Endothelial cell of umbilical vein (primary cell): Measurements from ENCODE around the gene FAM193A.

Source experiments
- CTCF ChIP-seq, 2 donors: IDR thresholded peaks; 1 replicate in 1 of 2; 2 replicates in 1 of 2; pipeline ENCODE4 v1.5.1; 2011; ENCODE audit warnings: low read length in 2 of 2, mild to moderate bottlenecking in 2 of 2, moderate library complexity in 2 of 2, control low read depth in 1 of 2, inconsistent platforms in 1 of 2, low read depth in 1 of 2; ENCODE audit not compliant: insufficient read depth in 1 of 2; ENCODE audit errors: extremely low read depth in 1 of 2
- EZH2 ChIP-seq: IDR thresholded peaks from 2 replicates; pipeline ENCODE4 v1.6.1; 2012; ENCODE audit warnings: borderline replicate concordance, low read depth, mild to moderate bottlenecking, moderate library complexity, low read length, inconsistent platforms; ENCODE audit not compliant: severe bottlenecking
- GATA2 ChIP-seq: IDR thresholded peaks from 2 replicates; pipeline ENCODE4 v1.7.0; 2011; ENCODE audit warnings: low read depth, mild to moderate bottlenecking, moderate library complexity, mixed read lengths, low read length; ENCODE audit not compliant: insufficient read length, insufficient read depth
- MAX ChIP-seq: IDR thresholded peaks from 2 replicates; pipeline ENCODE4 v1.6.1; 2011; ENCODE audit not compliant: insufficient read depth, insufficient read length
- POLR2A ChIP-seq: IDR thresholded peaks from 2 replicates; pipeline ENCODE4 v1.6.1; 2012; ENCODE audit warnings: low read depth, mild to moderate bottlenecking, control low read depth, low read length
- POLR2AphosphoS5 ChIP-seq: IDR thresholded peaks from 2 replicates; pipeline ENCODE4 v1.6.1; 2012; ENCODE audit warnings: low read depth, mild to moderate bottlenecking, control low read depth, low read length, moderate library complexity; ENCODE audit not compliant: insufficient read depth

GRCh38 chr4:2598511-2599303 lies 62.3 kb downstream of the FAM193A start:
- peak in 1 of 2 donors; percentile 15 for TF ChIP-seq CTCF (IDR thresholded peaks at IDR 0.05; ENCODE audit: extremely low read depth in 1 of 2, insufficient read depth in 1 of 2, low read depth in 1 of 2, low read length in 2 of 2)
- TF ChIP-seq EZH2, result no peak
- no peak for TF ChIP-seq POLR2AphosphoS5
- TF ChIP-seq POLR2A, result no peak
- TF ChIP-seq MAX, result no peak
- TF ChIP-seq GATA2, result no peak
